Mesendoderm (in vitro differentiated cells): Measurements from ENCODE around the gene ANKLE2.

Experiments used
- DNase-seq: peaks from one replicate; pipeline ENCODE4 v3.0.0; 2013
- H2AK5ac ChIP-seq: 2 replicates; pipeline ENCODE4 v1.6.1; 2013; ENCODE audit warnings: low read length, inconsistent platforms
- H2BK120ac ChIP-seq: 2 replicates; pipeline ENCODE4 v1.6.1; 2013; ENCODE audit warnings: low read depth, mild to moderate bottlenecking, low read length, moderate library complexity, mixed read lengths
- H2BK15ac ChIP-seq: replicated peaks from 2 replicates; pipeline ENCODE4 v1.6.1; 2013; ENCODE audit warnings: low read depth, mild to moderate bottlenecking, moderate library complexity
- H2BK5ac ChIP-seq: 2 replicates; pipeline ENCODE4 v1.6.1; 2013; ENCODE audit warnings: low read length, inconsistent platforms
- H3K18ac ChIP-seq: 2 replicates; pipeline ENCODE4 v1.6.1; 2013; ENCODE audit warnings: mild to moderate bottlenecking, low read length, mixed read lengths
- H3K23ac ChIP-seq: one replicate; pipeline ENCODE4 v1.6.1; 2013; ENCODE audit warnings: low read length
- H3K27ac ChIP-seq: 2 replicates; pipeline ENCODE4 v1.5.1; 2013; ENCODE audit warnings: low read depth, mild to moderate bottlenecking, inconsistent platforms, low read length, moderate library complexity
- H3K27me3 ChIP-seq: 2 replicates; pipeline ENCODE4 v1.6.1; 2013; ENCODE audit warnings: low read length, control low read depth, mild to moderate bottlenecking, inconsistent platforms; ENCODE audit not compliant: insufficient read depth, poor library complexity
- H3K36me3 ChIP-seq: 2 replicates; pipeline ENCODE4 v1.6.1; 2013; ENCODE audit warnings: low read length, inconsistent platforms; ENCODE audit not compliant: control insufficient read depth, insufficient read depth
- H3K4ac ChIP-seq: one replicate; pipeline ENCODE4 v1.6.1; 2013; ENCODE audit warnings: low read depth, mild to moderate bottlenecking, low read length, moderate library complexity
- H3K4me1 ChIP-seq: 2 replicates; pipeline ENCODE4 v1.6.1; 2013; ENCODE audit warnings: low read depth, low read length, inconsistent platforms; ENCODE audit not compliant: control insufficient read depth
- H3K4me2 ChIP-seq: 2 replicates; pipeline ENCODE4 v1.6.1; 2013; ENCODE audit warnings: low read length
- H3K4me3 ChIP-seq: 2 replicates; pipeline ENCODE4 v1.5.1; 2013; ENCODE audit warnings: mild to moderate bottlenecking, low read length
- H3K56ac ChIP-seq: one replicate; pipeline ENCODE4 v1.6.1; 2013; ENCODE audit warnings: low read length
- H3K79me1 ChIP-seq: 2 replicates; pipeline ENCODE4 v1.6.1; 2013; ENCODE audit warnings: low read length, inconsistent platforms
- H3K79me2 ChIP-seq: 2 replicates; pipeline ENCODE4 v1.6.1; 2013; ENCODE audit warnings: mild to moderate bottlenecking, low read length; ENCODE audit not compliant: control insufficient read depth, insufficient read depth
- H3K9ac ChIP-seq: 2 replicates; pipeline ENCODE4 v1.6.1; 2013; ENCODE audit warnings: low read length, inconsistent platforms
- H4K5ac ChIP-seq: one replicate; pipeline ENCODE4 v1.6.1; 2013; ENCODE audit warnings: low read length
- H4K8ac ChIP-seq: one replicate; pipeline ENCODE4 v1.6.1; 2013; ENCODE audit warnings: low read depth, mild to moderate bottlenecking, control low read depth, low read length, moderate library complexity
- WGBS: extraction: QIAGEN DNeasy Blood & Tissue Kit; methylation state at CpG from one replicate; pipeline ENCODE4 v1.1.7; 2013; ENCODE audit warnings: low lambda C conversion rate, missing lambda C conversion rate; ENCODE audit not compliant: insufficient coverage; ENCODE audit errors: extremely low coverage; 5-methylcytosine and 5-hydroxymethylcytosine counted together

The ANKLE2 gene

DNA sequence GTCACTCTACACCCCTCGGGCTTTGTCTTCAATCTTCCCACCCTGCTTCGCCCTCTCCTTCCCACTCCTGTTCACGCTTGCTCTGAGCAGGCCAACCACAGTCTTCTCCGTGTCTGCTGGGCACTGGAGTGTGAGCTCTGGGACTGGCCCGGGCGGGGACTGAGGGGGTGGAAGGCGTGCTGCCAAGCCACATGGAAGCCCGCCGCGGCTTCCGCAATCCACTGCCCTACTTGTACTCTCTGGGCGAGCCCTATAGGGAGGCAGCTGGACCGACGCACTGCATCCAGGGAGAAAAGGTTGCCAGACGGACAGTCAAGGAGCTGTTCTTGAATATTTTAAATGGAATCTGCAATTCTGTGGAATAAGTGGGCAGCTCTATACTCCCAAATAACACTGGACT lies 42.3 kb upstream of the ANKLE2 start:
- Histone ChIP-seq H2BK15ac (no peak overlapping the region), H3K56ac (no peak overlapping the region), H4K8ac (no peak overlapping the region), H3K27me3 (no peaks in the 10 kb centered on the region), H3K4me3 (no peak overlapping the region), H2AK5ac (no peak overlapping the region), H3K36me3 (peaks cover 27% of the 10 kb centered on the region), H3K18ac (no peak overlapping the region), H2BK120ac (no peak overlapping the region), H3K4ac (no peak overlapping the region), H3K4me1 (no peaks in the 10 kb centered on the region), H2BK5ac (no peak overlapping the region), H3K79me2 (peaks cover 11% of the 10 kb centered on the region), H3K27ac (no peak overlapping the region), H3K79me1 (peaks cover 8% of the 10 kb centered on the region), H3K4me2 (no peak overlapping the region), H3K23ac (no peak overlapping the region), H4K5ac (no peak overlapping the region), H3K9ac (no peak overlapping the region)
- DNase-seq, result no peak
- WGBS, result no CpG with 5 or more reads among the region's 15 CpGs

- Histone ChIP-seq H4K5ac (no peak overlapping the region), H3K27ac (no peak overlapping the region), H3K79me2 (peaks cover 11% of the 10 kb centered on the region), H3K23ac (no peak overlapping the region), H3K4ac (no peak overlapping the region), H3K27me3 (no peaks in the 10 kb centered on the region), H4K8ac (no peak overlapping the region), H3K36me3 (peaks cover 29% of the 10 kb centered on the region), H2BK5ac (no peak overlapping the region), H3K9ac (no peak overlapping the region), H3K79me1 (peaks cover 8% of the 10 kb centered on the region), H3K56ac (no peak overlapping the region), H2BK15ac (no peak overlapping the region), H3K18ac (no peak overlapping the region), H3K4me2 (no peak overlapping the region), H2BK120ac (no peak overlapping the region), H3K4me1 (no peaks in the 10 kb centered on the region), H3K4me3 (no peak overlapping the region), H2AK5ac (no peak overlapping the region)
- no peak for DNase-seq
- WGBS, result no CpG with 5 or more reads among the region's 14 CpGs
Observed at GRCh38 chr12:132803125-132803524, 41.5 kb upstream of the ANKLE2 start.

- no peak overlapping the region for H3K23ac ChIP-seq
- H4K8ac ChIP-seq, result no peak overlapping the region
- no peak overlapping the region for H3K4me3 ChIP-seq
- H3K79me1 ChIP-seq, result peaks cover 4% of the 10 kb centered on the region
- peaks cover 28% of the 10 kb centered on the region for H3K36me3 ChIP-seq
- DNase-seq, result no peak
- H3K27me3 ChIP-seq, result no peaks in the 10 kb centered on the region
- H2BK15ac ChIP-seq, result no peak overlapping the region
- WGBS, result no CpG with 5 or more reads among the region's 28 CpGs
- no peak overlapping the region for H3K4ac ChIP-seq
- H3K9ac ChIP-seq, result no peak overlapping the region
- H3K18ac ChIP-seq, result no peak overlapping the region
- no peak overlapping the region for H2BK5ac ChIP-seq
- H3K4me2 ChIP-seq, result no peak overlapping the region
- H2AK5ac ChIP-seq, result no peak overlapping the region
- H3K27ac ChIP-seq, result no peak overlapping the region
- no peaks in the 10 kb centered on the region for H3K4me1 ChIP-seq
- no peak overlapping the region for H4K5ac ChIP-seq
- H2BK120ac ChIP-seq, result no peak overlapping the region
- H3K79me2 ChIP-seq, result peaks cover 11% of the 10 kb centered on the region
- no peak overlapping the region for H3K56ac ChIP-seq
Observed at GRCh38 chr12:132801741-132802140, 40.1 kb upstream of the ANKLE2 start.

GRCh38 chr12:132798836-132799235 lies 37.2 kb upstream of the ANKLE2 start:
- H4K5ac ChIP-seq, result no peak overlapping the region
- no peaks in the 10 kb centered on the region for H3K27me3 ChIP-seq
- H2AK5ac ChIP-seq, result no peak overlapping the region
- H3K79me1 ChIP-seq, result no peaks in the 10 kb centered on the region
- peak overlapping the region; percentile 45 for H3K23ac ChIP-seq
- no CpG with 5 or more reads among the region's 15 CpGs for WGBS
- H3K4me1 ChIP-seq, result no peaks in the 10 kb centered on the region
- H3K18ac ChIP-seq, result no peak overlapping the region
- no peak overlapping the region for H3K27ac ChIP-seq
- H3K4ac ChIP-seq, result no peak overlapping the region
- no peak overlapping the region for H3K9ac ChIP-seq
- no peak overlapping the region for H3K56ac ChIP-seq
- H3K79me2 ChIP-seq, result no peaks in the 10 kb centered on the region
- H2BK120ac ChIP-seq, result no peak overlapping the region
- H2BK5ac ChIP-seq, result no peak overlapping the region
- no peak overlapping the region for H3K4me2 ChIP-seq
- H4K8ac ChIP-seq, result no peak overlapping the region
- H2BK15ac ChIP-seq, result no peak overlapping the region
- no peak overlapping the region for H3K4me3 ChIP-seq
- H3K36me3 ChIP-seq, result peaks cover 30% of the 10 kb centered on the region
- DNase-seq, result no peak

- H3K4me3 ChIP-seq, result no peak overlapping the region
- no peak for DNase-seq
- H3K18ac ChIP-seq, result no peak overlapping the region
- no peak overlapping the region for H2BK5ac ChIP-seq
- H4K5ac ChIP-seq, result no peak overlapping the region
- H3K36me3 ChIP-seq, result peaks cover 26% of the 10 kb centered on the region
- no peaks in the 10 kb centered on the region for H3K4me1 ChIP-seq
- H3K56ac ChIP-seq, result no peak overlapping the region
- no peak overlapping the region for H3K9ac ChIP-seq
- H2BK120ac ChIP-seq, result no peak overlapping the region
- no peak overlapping the region for H3K4ac ChIP-seq
- no peak overlapping the region for H3K4me2 ChIP-seq
- H3K79me1 ChIP-seq, result no peaks in the 10 kb centered on the region
- no peaks in the 10 kb centered on the region for H3K27me3 ChIP-seq
- H4K8ac ChIP-seq, result no peak overlapping the region
- H3K79me2 ChIP-seq, result no peaks in the 10 kb centered on the region
- no peak overlapping the region for H2BK15ac ChIP-seq
- H3K27ac ChIP-seq, result no peak overlapping the region
- no peak overlapping the region for H2AK5ac ChIP-seq
- no peak overlapping the region for H3K23ac ChIP-seq
- WGBS, result no CpG with 5 or more reads among the region's 24 CpGs
Observed at GRCh38 chr12:132797820-132798570, 36.4 kb upstream of the ANKLE2 start.

DNA sequence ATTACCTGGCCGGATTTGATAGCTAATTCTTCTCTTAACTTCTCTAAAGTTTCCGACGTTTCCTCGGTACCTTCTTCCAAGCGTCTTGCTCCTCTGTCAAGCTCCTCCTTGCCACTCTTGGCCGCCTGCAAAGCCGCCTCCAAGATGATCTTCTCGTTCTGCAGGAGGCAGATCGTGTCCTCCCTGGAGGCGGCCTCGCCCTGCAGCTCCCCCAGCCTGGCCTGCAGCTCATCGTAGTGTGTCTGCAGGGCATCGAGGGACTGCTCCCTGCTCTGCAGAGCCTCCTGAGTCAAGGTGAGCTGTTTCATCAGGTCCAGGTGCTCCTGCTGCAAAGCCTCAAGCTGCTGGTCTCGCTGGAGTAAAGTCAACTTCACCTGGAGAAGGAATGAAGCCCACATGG lies 34.2 kb upstream of the ANKLE2 start:
- Histone ChIP-seq H4K8ac (no peak overlapping the region), H4K5ac (no peak overlapping the region), H3K23ac (no peak overlapping the region), H2BK120ac (no peak overlapping the region), H2BK5ac (no peak overlapping the region), H3K4ac (no peak overlapping the region), H3K27ac (no peak overlapping the region), H3K4me3 (no peak overlapping the region), H3K18ac (no peak overlapping the region), H3K4me2 (no peak overlapping the region), H3K9ac (no peak overlapping the region), H3K79me1 (no peaks in the 10 kb centered on the region), H3K79me2 (no peaks in the 10 kb centered on the region), H2BK15ac (no peak overlapping the region), H3K27me3 (no peaks in the 10 kb centered on the region), H2AK5ac (no peak overlapping the region), H3K4me1 (no peaks in the 10 kb centered on the region), H3K36me3 (peaks cover 20% of the 10 kb centered on the region), H3K56ac (no peak overlapping the region)
- WGBS, result no CpG with 5 or more reads among the region's 14 CpGs
- no peak for DNase-seq
